GM23338 (cell line): ENCODE results near the gene GALNT14. TPM values are rescaled to one million over a fixed set of nuclear protein-coding genes. Genes with fewer than 3 reads are reported as not detected.

Experiments used
- ATAC-seq: fragments of 200-7000 bp; cut with Tn5 transposase; 3 replicates; pipeline ENCODE4 v1.9.1; 2020
- DNase-seq: peaks from one replicate; pipeline ENCODE4 v3.0.0-alpha.2; 2015; ENCODE audit warnings: low spot score
- H2AFZ ChIP-seq: fragments of 200-600 bp; sonication (generic); 2 replicates; pipeline ENCODE4 v1.8.0; 2016; ENCODE audit warnings: antibody characterized with exemption, mild to moderate bottlenecking, moderate library complexity
- H3F3A ChIP-seq: fragments of 200-600 bp; sonication (generic); replicated peaks from 2 replicates; pipeline ENCODE4 v1.8.0; 2017; ENCODE audit warnings: antibody characterized with exemption, mixed run types, low read depth
- H3K27ac ChIP-seq: fragments of 200-600 bp; sonication (generic); 2 replicates; pipeline ENCODE4 v1.6.1; 2016; ENCODE audit warnings: low read depth
- H3K27me3 ChIP-seq: fragments of 200-600 bp; sonication (generic); 2 replicates; pipeline ENCODE4 v1.8.0; 2016; ENCODE audit warnings: mild to moderate bottlenecking, mixed run types, moderate library complexity; ENCODE audit not compliant: insufficient read depth
- H3K36me3 ChIP-seq: fragments of 200-600 bp; sonication (generic); 2 replicates; pipeline ENCODE4 v1.8.0; 2016; ENCODE audit warnings: mild to moderate bottlenecking; ENCODE audit not compliant: insufficient read depth
- H3K4me1 ChIP-seq: fragments of 200-600 bp; sonication (generic); 2 replicates; pipeline ENCODE4 v1.8.0; 2016; ENCODE audit warnings: mild to moderate bottlenecking, moderate library complexity; ENCODE audit not compliant: insufficient read depth
- H3K4me2 ChIP-seq: fragments of 200-600 bp; sonication (generic); 2 replicates; pipeline ENCODE4 v1.7.1; 2017; ENCODE audit warnings: mixed run types
- H3K4me3 ChIP-seq: fragments of 200-600 bp; sonication (generic); 2 replicates; pipeline ENCODE4 v1.6.1; 2016; ENCODE audit warnings: mixed run types
- H3K79me2 ChIP-seq: fragments of 200-600 bp; sonication (generic); replicated peaks from 2 replicates; pipeline ENCODE4 v1.8.0; 2017; ENCODE audit warnings: mild to moderate bottlenecking; ENCODE audit not compliant: insufficient read depth
- H3K9me2 ChIP-seq: fragments of 200-600 bp; sonication (generic); 2 replicates; pipeline ENCODE4 v1.8.0; 2017; ENCODE audit not compliant: insufficient read depth
- H4K20me1 ChIP-seq: fragments of 200-600 bp; sonication (generic); replicated peaks from 2 replicates; pipeline ENCODE4 v1.8.0; 2017; ENCODE audit warnings: mild to moderate bottlenecking; ENCODE audit not compliant: insufficient read depth
- H3K27ac Mint-ChIP-seq: 2 replicates; pipeline ENCODE4 v1.8.0; 2020; ENCODE audit warnings: inconsistent platforms, mild to moderate bottlenecking, moderate library complexity, mixed read lengths
- H3K27me3 Mint-ChIP-seq: 3 replicates; pipeline ENCODE4 v1.8.0; 2022; ENCODE audit warnings: low read depth, mild to moderate bottlenecking, moderate library complexity, mixed read lengths, inconsistent platforms; ENCODE audit not compliant: insufficient read depth, poor library complexity
- H3K36me3 Mint-ChIP-seq: 3 replicates; pipeline ENCODE4 v1.8.0; 2021; ENCODE audit warnings: low read depth, mild to moderate bottlenecking, inconsistent platforms, moderate library complexity, mixed read lengths
- H3K4me1 Mint-ChIP-seq: 3 replicates; pipeline ENCODE4 v1.8.0; 2020; ENCODE audit warnings: mild to moderate bottlenecking, inconsistent platforms, mixed read lengths
- H3K4me3 Mint-ChIP-seq: 3 replicates; pipeline ENCODE4 v1.8.0; 2021; ENCODE audit warnings: moderate library complexity, mild to moderate bottlenecking, inconsistent platforms, mixed read lengths
- H3K9me3 Mint-ChIP-seq: 3 replicates; pipeline ENCODE4 v1.8.0; 2020; ENCODE audit warnings: moderate library complexity, mild to moderate bottlenecking, inconsistent platforms, mixed read lengths
- ETS1 ChIP-seq: IDR thresholded peaks from 2 replicates; pipeline ENCODE4 v1.6.1; 2016; ENCODE audit warnings: antibody characterized with exemption
- POLR2AphosphoS5 ChIP-seq: IDR thresholded peaks from 2 replicates; pipeline ENCODE4 v1.6.1; 2016; ENCODE audit warnings: antibody characterized with exemption, low read depth
- REST ChIP-seq: IDR thresholded peaks from one replicate; pipeline ENCODE4 v1.6.1; 2018; ENCODE audit warnings: antibody characterized with exemption; ENCODE audit not compliant: unreplicated experiment
- ZNF114 ChIP-seq: fragments of 250-450 bp; sonication (Bioruptor Pico); IDR thresholded peaks from 2 replicates; pipeline ENCODE4 v1.5.0; 2020; ENCODE audit warnings: mild to moderate bottlenecking, moderate library complexity
- polyA plus RNA-seq: library from polyadenylated mRNA; unstranded; fragments of >200 nt; fragmentation: Nextera tagmentation; extraction: Ambion mirVana; gene quantifications from 2 replicates; pipeline ENCODE4 v1.2.1, GENCODE V29; 2016
- total RNA-seq: library from RNA; depleted of rRNA; stranded (reverse); fragments of >200 nt; shearing (Covaris generic); gene quantifications from 2 replicates; pipeline ENCODE4 v1.2.3, GENCODE V29; 2014

Gene GALNT14
- total and polyA plus RNA-seq, 2 experiments from 2014 or later: 5.4 to 7.7 TPM

DNA sequence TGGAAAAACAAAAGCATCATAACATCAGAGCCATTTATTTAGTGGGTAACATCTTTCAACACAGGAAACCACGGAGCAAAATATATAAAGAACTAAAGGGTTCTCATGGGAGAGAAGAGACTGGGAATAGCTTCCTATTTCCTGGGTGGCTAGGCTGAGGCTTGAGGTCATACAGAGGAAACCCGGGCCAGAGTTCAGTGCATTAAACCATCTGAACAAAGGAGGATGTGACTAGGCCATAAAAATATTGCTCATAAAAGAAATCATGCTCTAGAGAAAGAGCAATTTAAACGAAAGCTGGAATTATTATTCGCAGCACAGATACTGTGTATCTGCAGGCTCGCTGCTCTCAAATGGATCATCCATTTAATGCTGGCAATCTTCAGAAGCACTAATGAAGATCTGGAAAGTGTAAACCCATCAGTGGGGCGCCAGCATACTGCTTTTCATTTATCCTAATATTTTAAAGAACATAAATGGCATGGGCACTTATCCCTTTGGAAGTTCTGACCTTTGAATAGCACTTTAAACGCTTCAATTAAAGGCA is 83.3 kb downstream of the GALNT14 start:
- H3K9me3 Mint-ChIP-seq: no peaks in the 10 kb centered on the region
- H3K4me3 Mint-ChIP-seq: no peak overlapping the region
- Histone ChIP-seq H4K20me1 (no peaks in the 10 kb centered on the region), H3F3A (no peaks in the 10 kb centered on the region), H3K27me3 (no peaks in the 10 kb centered on the region), H3K9me2 (no peaks in the 10 kb centered on the region), H2AFZ (no peak overlapping the region), H3K36me3 (no peaks in the 10 kb centered on the region), H3K79me2 (no peaks in the 10 kb centered on the region), H3K4me3 (no peak overlapping the region), H3K27ac (no peak overlapping the region), H3K4me1 (no peaks in the 10 kb centered on the region), H3K4me2 (no peak overlapping the region)
- H3K27ac Mint-ChIP-seq: no peak overlapping the region
- no peak for DNase-seq
- peaks cover 2% of the 10 kb centered on the region for H3K27me3 Mint-ChIP-seq
- no peaks in the 10 kb centered on the region for H3K4me1 Mint-ChIP-seq
- no peaks in the 10 kb centered on the region for H3K36me3 Mint-ChIP-seq
- TF ChIP-seq POLR2AphosphoS5: no peak
- no peak for ATAC-seq

GRCh38 chr2:31053929-31054782 is 84.1 kb downstream of the GALNT14 start:
- H3K27me3 Mint-ChIP-seq: peaks cover 2% of the 10 kb centered on the region
- no peaks in the 10 kb centered on the region for H3K9me2 ChIP-seq
- H2AFZ ChIP-seq: no peak overlapping the region
- H3K9me3 Mint-ChIP-seq: no peaks in the 10 kb centered on the region
- H3K4me1 Mint-ChIP-seq: no peaks in the 10 kb centered on the region
- H3F3A ChIP-seq: no peaks in the 10 kb centered on the region
- H3K4me1 ChIP-seq: no peaks in the 10 kb centered on the region
- no peak overlapping the region for H3K27ac Mint-ChIP-seq
- H3K27me3 ChIP-seq: no peaks in the 10 kb centered on the region
- H3K36me3 Mint-ChIP-seq: no peaks in the 10 kb centered on the region
- no peak overlapping the region for H3K27ac ChIP-seq
- H3K4me3 Mint-ChIP-seq: no peak overlapping the region
- no peak overlapping the region for H3K4me3 ChIP-seq
- H3K36me3 ChIP-seq: no peaks in the 10 kb centered on the region
- TF ChIP-seq ZNF114 (no peak), POLR2AphosphoS5 (no peak), ETS1 (no peak), REST (no peak)
- no peaks in the 10 kb centered on the region for H3K79me2 ChIP-seq
- no peak for DNase-seq
- H3K4me2 ChIP-seq: no peak overlapping the region
- no peak for ATAC-seq
- H4K20me1 ChIP-seq: no peaks in the 10 kb centered on the region
